ENCODE data around the gene MGLL.

GRCh38 chr3:127680146-127680661 is 142.1 kb downstream of the MGLL start:
- no peak for TF ChIP-seq POLR2A (IDR thresholded peaks at IDR 0.05)
- TF ChIP-seq CTCF (IDR thresholded peaks at IDR 0.05), result no peak

Data from ovary (tissue), 3 donors.